Liver (tissue), 3 donors: ENCODE results near the gene KRCC1.

Experiments
- CTCF ChIP-seq: fragments of 150-350 bp; IDR thresholded peaks from 2 replicates; pipeline ENCODE4 v1.5.1; 2017; ENCODE audit warnings: improper control_type of control experiment, low read depth, low read length; ENCODE audit not compliant: missing input control
- GABPA ChIP-seq, 2 donors: IDR thresholded peaks in 1 of 2; conservative IDR thresholded peaks in 1 of 2; 2 replicates each; pipeline ENCODE4 v1.6.1; 2016; ENCODE audit warnings: antibody characterized with exemption in 2 of 2, mild to moderate bottlenecking in 1 of 2, moderate library complexity in 1 of 2
- JUND ChIP-seq, 2 donors: IDR thresholded peaks; 2 replicates each; pipeline ENCODE4 v1.6.1; 2016; ENCODE audit warnings: antibody characterized with exemption in 2 of 2
- MAX ChIP-seq: IDR thresholded peaks from 2 replicates; pipeline ENCODE4 v1.6.1; 2016; ENCODE audit warnings: antibody characterized with exemption
- SP1 ChIP-seq: IDR thresholded peaks from 2 replicates; pipeline ENCODE4 v1.6.1; 2018; ENCODE audit warnings: antibody characterized with exemption, mild to moderate bottlenecking
- TAF1 ChIP-seq: conservative IDR thresholded peaks from 2 replicates; pipeline ENCODE4 v1.6.1; 2016; ENCODE audit warnings: antibody characterized with exemption, mild to moderate bottlenecking
- TF ChIP-seq, protein P1 (sequence below): IDR thresholded peaks from 2 replicates; pipeline ENCODE4 v1.6.1; 2016; ENCODE audit warnings: antibody characterized with exemption
- TF ChIP-seq, protein P2 (sequence below): IDR thresholded peaks from 2 replicates; pipeline ENCODE4 v1.6.1; 2016; ENCODE audit warnings: antibody characterized with exemption, mild to moderate bottlenecking
- donor health status: healthy.
- donor health status: healthy.

DNA sequence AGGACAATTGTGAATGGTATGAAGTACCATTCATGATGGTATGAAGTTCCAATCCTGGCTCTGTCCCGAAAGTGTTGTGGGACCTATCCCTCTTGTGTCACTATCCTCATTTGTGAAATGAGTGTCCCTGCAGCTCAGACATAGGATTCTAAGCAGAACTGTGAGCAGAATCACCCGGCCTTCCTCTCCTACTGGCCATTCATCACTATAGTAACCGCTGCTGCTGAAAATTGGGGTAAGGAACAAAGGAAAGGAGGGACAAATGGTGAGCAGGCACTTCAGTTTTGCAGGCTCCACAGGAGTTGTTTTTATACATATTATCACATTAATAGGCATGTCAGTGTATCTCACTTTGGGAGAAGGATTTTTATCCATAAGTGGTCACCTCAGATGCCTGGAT is 39.4 kb upstream of the KRCC1 start:
- TF ChIP-seq GABPA (IDR thresholded peaks at IDR 0.05 in 1 of 2, conservative IDR thresholded peaks at IDR 0.05 in 1 of 2): no peak
- no peak for TF ChIP-seq CTCF
- TF ChIP-seq TAF1: no peak
- TF ChIP-seq, protein P1, sequence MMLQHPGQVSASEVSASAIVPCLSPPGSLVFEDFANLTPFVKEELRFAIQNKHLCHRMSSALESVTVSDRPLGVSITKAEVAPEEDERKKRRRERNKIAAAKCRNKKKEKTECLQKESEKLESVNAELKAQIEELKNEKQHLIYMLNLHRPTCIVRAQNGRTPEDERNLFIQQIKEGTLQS: no peak
- TF ChIP-seq, protein P2, sequence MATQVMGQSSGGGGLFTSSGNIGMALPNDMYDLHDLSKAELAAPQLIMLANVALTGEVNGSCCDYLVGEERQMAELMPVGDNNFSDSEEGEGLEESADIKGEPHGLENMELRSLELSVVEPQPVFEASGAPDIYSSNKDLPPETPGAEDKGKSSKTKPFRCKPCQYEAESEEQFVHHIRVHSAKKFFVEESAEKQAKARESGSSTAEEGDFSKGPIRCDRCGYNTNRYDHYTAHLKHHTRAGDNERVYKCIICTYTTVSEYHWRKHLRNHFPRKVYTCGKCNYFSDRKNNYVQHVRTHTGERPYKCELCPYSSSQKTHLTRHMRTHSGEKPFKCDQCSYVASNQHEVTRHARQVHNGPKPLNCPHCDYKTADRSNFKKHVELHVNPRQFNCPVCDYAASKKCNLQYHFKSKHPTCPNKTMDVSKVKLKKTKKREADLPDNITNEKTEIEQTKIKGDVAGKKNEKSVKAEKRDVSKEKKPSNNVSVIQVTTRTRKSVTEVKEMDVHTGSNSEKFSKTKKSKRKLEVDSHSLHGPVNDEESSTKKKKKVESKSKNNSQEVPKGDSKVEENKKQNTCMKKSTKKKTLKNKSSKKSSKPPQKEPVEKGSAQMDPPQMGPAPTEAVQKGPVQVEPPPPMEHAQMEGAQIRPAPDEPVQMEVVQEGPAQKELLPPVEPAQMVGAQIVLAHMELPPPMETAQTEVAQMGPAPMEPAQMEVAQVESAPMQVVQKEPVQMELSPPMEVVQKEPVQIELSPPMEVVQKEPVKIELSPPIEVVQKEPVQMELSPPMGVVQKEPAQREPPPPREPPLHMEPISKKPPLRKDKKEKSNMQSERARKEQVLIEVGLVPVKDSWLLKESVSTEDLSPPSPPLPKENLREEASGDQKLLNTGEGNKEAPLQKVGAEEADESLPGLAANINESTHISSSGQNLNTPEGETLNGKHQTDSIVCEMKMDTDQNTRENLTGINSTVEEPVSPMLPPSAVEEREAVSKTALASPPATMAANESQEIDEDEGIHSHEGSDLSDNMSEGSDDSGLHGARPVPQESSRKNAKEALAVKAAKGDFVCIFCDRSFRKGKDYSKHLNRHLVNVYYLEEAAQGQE: no peak
- no peak for TF ChIP-seq SP1
- TF ChIP-seq MAX: no peak
- TF ChIP-seq JUND (IDR thresholded peaks at IDR 0.05): no peak
